ENCODE results near the gene ASPM. TPM values are rescaled to one million over a fixed set of nuclear protein-coding genes. Genes with fewer than 3 reads are reported as not detected.
"Not testable (repeated sequence)": the region's sequence is repeated elsewhere in the genome, so short reads cannot be mapped to it uniquely, and the experiment has no call there.

The ASPM gene
- total and polyA plus RNA-seq, 8 donors, result 0.50 to 16.5 (median 4.6) TPM; not detected in 1

DNA sequence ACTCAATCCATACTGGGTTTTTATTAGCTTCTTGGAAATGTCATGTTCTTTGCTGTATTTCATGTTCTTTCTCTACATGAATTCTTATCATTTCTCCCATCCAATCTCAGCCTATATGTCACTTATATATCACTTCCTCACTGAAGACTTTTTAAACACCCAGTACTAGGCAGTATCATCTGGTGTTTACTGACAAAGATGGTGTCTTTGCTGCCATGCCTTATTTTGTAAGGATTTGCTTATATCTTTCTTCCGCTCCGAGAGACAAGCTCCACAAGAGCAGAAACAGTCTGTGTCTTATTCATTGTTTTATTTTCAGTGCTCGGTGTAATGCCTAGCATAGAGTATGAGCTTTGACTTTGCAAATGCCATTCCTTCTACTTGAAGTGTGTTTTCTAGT, 109.6 kb downstream of the ASPM start:
- Histone ChIP-seq H3K36me3 (no peaks in the 10 kb centered on the region), H3K27ac (no peak overlapping the region), H3K9me3 (no peaks in the 10 kb centered on the region), H3K27me3 (no peaks in the 10 kb centered on the region), H3K4me1 (no peaks in the 10 kb centered on the region), H3K4me3 (no peak overlapping the region)
- DNase-seq, result no peak
- whole genome bisulfite sequencing, 5 donors, result 89 to 95% (median 90%) methylated on average over 3 of the region's 3 CpGs
- no peak for TF ChIP-seq POLR2A (IDR thresholded peaks at IDR 0.05)
- no peak for TF ChIP-seq POLR2AphosphoS5 (IDR thresholded peaks at IDR 0.05)
- TF ChIP-seq, protein P1, sequence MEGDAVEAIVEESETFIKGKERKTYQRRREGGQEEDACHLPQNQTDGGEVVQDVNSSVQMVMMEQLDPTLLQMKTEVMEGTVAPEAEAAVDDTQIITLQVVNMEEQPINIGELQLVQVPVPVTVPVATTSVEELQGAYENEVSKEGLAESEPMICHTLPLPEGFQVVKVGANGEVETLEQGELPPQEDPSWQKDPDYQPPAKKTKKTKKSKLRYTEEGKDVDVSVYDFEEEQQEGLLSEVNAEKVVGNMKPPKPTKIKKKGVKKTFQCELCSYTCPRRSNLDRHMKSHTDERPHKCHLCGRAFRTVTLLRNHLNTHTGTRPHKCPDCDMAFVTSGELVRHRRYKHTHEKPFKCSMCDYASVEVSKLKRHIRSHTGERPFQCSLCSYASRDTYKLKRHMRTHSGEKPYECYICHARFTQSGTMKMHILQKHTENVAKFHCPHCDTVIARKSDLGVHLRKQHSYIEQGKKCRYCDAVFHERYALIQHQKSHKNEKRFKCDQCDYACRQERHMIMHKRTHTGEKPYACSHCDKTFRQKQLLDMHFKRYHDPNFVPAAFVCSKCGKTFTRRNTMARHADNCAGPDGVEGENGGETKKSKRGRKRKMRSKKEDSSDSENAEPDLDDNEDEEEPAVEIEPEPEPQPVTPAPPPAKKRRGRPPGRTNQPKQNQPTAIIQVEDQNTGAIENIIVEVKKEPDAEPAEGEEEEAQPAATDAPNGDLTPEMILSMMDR (IDR thresholded peaks at IDR 0.05), result no peak
- TF ChIP-seq EP300 (IDR thresholded peaks at IDR 0.05), result no peak
- intact Hi-C loops (cut with DNase I; ENCODE audit: low total_unique reads), result no loop called here

DNA sequence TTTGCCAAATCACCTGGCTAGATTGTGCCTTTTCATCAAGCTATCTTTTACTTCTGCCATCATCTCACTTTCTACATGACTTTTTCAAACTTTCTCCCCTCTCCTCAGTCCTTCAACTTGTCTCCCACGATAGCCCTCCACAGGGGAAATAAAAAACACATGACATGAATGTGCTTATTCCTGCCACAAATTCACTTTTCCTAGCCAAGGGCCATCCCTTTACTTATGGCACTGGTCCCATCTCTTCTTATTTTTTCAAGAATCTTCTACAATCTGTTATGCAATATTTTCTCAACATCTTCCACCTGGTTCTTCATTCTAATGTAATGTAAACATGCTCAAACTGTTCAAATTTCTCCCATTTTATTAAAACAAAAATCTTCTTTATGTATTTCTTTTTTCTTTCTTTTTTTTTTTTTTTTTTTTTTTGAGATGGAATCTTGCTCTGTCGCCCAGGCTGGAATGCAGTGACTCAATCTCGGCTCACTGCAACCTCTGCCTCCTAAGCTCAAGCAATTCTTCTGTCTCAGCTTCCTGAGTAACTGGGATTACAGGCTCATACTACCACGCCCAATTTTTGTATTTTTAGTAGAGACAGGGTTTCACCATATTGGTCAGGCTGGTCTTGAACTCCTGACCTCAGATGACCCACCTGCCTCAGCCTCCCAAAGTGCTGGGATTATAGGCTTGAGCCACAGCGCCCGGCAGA, 111.7 kb downstream of the ASPM start:
- H3K4me1 ChIP-seq; H3K27ac ChIP-seq; H3K4me3 ChIP-seq; H3K36me3 ChIP-seq; H3K9me3 ChIP-seq; intact Hi-C loops (cut with DNase I; ENCODE audit: low total_unique reads); DNase-seq; H3K27me3 ChIP-seq: not testable (repeated sequence)
- 78 to 84% (median 81%) methylated on average over 6 of the region's 6 CpGs for WGBS, 5 donors

Other genes starting within 250 kb of the ASPM start
- not detected for gene CFHR2, start 202.9 kb downstream of the ASPM start, total RNA-seq
- gene CFHR2, start 202.9 kb downstream of the ASPM start, polyA plus RNA-seq, result not detected
- not detected for gene CFHR5, start 169.1 kb downstream of the ASPM start, total RNA-seq
- not detected for gene CFHR5, start 169.1 kb downstream of the ASPM start, polyA plus RNA-seq
- 1 to 10 TPM in 1 of 5 donors, not detected in 4; 1.5 TPM for gene F13B, start 79.4 kb downstream of the ASPM start, total RNA-seq
- gene F13B, start 79.4 kb downstream of the ASPM start, polyA plus RNA-seq, result not detected
- 10 to 100 TPM in 3 of 5 donors, 1 to 10 TPM in 2; 2.9 to 35.6 (median 10.7) TPM for gene ZBTB41, start 54.6 kb upstream of the ASPM start, total RNA-seq
- 1 to 10 TPM; 1.8 to 2.7 (median 2.7) TPM for gene ZBTB41, start 54.6 kb upstream of the ASPM start, polyA plus RNA-seq
- under 1 TPM in 1 of 5 donors, not detected in 4; 0.73 TPM for gene CRB1, start 121.6 kb upstream of the ASPM start, total RNA-seq
- under 1 TPM in 1 of 3 donors, not detected in 2; 0.08 TPM for gene CRB1, start 121.6 kb upstream of the ASPM start, polyA plus RNA-seq